Skeletal muscle satellite cell (primary cell): ENCODE measurements around the gene RABL2B.

ENCODE experiments used
- H3K27me3 ChIP-seq: 2 replicates; pipeline ENCODE4 v1.7.0; 2013; ENCODE audit warnings: low read length; ENCODE audit not compliant: control insufficient read depth, insufficient read depth
- H3K36me3 ChIP-seq: 2 replicates; pipeline ENCODE4 v1.7.0; 2013; ENCODE audit warnings: mild to moderate bottlenecking, control low read depth, low read length; ENCODE audit not compliant: insufficient read depth
- H3K4me1 ChIP-seq: 2 replicates; pipeline ENCODE4 v1.7.0; 2013; ENCODE audit warnings: low read length; ENCODE audit not compliant: control insufficient read depth, insufficient read depth
- H3K4me2 ChIP-seq: 2 replicates; pipeline ENCODE4 v1.7.0; 2013; ENCODE audit warnings: mild to moderate bottlenecking, low read length
- H3K4me3 ChIP-seq: 2 replicates; pipeline ENCODE4 v1.7.0; 2013; ENCODE audit warnings: low read length
- H3K9ac ChIP-seq: 2 replicates; pipeline ENCODE4 v1.7.0; 2013; ENCODE audit warnings: mild to moderate bottlenecking, low read depth, low read length, moderate library complexity
- H3K9me3 ChIP-seq: replicated peaks from 2 replicates; pipeline ENCODE4 v1.7.0; 2013; ENCODE audit warnings: mild to moderate bottlenecking, control low read depth, low read length

Gene RABL2B

DNA sequence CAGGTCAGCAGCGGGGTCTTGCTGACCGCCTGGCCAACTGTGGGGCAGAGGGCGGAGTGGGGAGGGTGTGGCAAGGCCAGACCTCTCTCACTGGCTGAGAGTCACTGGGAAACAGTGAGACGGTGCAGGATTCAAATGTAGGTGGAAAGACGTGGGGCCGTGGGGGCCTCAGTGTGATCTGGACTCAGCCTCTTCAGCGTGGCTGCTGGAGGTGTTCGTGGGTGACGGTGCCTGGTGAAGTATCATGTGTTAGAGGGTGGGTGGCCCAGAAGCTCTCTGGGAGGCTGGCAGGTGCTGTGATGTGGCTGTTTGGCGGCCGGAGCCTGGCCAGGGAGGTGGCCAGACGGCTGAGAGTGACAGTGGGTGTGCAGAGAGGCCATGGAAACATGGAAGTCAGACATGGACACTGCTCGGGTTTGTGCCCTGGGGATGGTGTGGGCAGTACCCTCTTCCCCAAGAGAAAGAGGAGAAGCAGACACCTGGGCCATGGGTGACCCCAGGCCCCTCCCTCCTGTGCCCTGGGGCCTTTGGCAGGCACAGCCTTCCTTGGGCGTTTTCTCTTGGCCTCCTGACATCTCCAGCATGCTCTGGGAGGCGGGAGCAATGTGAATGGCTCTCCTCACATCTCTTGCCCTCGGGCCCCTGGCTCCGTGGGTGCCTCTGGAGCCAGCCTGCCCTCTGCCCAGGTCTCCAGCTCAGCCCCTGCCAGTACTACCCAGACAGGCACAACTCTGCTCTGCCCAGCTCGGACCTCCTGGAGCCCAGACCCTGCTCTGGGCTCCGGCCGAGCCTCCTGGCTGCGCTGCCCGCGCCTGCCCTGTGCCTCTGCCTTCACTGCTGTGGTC, 55.5 kb downstream of the RABL2B start:
- Histone ChIP-seq H3K9ac (no peak overlapping the region), H3K36me3 (no peaks in the 10 kb centered on the region), H3K9me3 (no peaks in the 10 kb centered on the region), H3K4me3 (no peak overlapping the region), H3K27me3 (no peaks in the 10 kb centered on the region), H3K4me1 (peaks cover 4% of the 10 kb centered on the region), H3K4me2 (no peak overlapping the region)

DNA sequence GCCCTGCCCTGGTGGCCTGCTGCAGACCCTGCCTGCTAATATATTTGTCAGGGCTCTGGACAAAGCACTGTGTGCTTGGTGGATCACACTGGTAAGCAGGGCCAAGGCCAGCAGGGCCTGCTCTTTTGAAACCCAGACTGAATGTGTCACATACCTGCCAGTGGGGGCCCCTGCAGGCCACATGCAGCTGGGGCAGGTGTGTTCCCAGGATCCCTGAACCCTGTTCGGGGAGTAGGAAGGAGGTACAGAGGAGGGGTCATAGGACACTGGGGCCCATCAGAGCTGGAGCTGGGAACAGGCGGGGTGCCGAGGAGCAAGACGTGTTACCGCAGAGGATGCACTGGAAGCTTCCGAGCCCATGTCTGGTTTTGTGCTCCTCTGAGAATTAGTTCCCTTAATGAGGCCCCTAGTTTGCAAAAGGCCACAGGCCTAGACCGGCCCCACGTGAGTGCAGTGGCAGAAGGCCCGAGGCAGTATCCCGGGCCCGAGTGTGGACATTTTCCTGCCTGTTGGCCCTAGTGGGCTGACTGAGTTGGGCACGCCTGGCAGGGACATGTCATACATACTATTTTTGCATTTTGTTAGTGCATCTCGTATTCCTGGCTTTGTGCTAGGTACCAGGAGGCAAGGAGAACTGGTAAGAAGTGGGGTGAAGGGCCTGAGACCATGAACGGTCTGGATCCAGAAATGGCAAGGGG, 56.6 kb downstream of the RABL2B start:
- Histone ChIP-seq H3K4me1 (peaks cover 2% of the 10 kb centered on the region), H3K36me3 (no peaks in the 10 kb centered on the region), H3K9me3 (no peaks in the 10 kb centered on the region), H3K4me2 (no peak overlapping the region), H3K27me3 (peaks cover 10% of the 10 kb centered on the region), H3K9ac (no peak overlapping the region), H3K4me3 (no peak overlapping the region)

DNA sequence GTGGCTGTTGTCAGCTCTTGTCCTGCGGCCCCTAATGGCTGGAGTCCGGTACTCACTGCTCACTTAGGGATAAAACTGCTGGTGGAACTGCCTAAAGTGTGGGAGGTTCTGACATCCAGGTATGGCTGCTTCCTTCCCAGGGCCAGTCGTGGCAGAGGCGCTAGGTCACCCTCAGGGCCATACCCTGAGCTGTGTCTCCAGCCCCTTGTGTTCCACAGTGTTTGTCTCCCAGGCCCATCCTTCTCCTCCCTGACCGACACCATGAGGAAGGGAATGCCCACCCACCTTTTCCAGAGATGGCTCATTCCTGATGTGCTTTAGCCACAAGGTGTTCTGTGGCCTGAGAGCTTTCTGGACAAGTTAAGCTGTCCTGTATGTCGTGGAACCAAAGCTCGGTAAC, 57.8 kb downstream of the RABL2B start:
- Histone ChIP-seq H3K4me2 (no peak overlapping the region), H3K9ac (no peak overlapping the region), H3K4me1 (no peaks in the 10 kb centered on the region), H3K36me3 (no peaks in the 10 kb centered on the region), H3K27me3 (peaks cover 20% of the 10 kb centered on the region), H3K9me3 (no peaks in the 10 kb centered on the region), H3K4me3 (no peak overlapping the region)

DNA sequence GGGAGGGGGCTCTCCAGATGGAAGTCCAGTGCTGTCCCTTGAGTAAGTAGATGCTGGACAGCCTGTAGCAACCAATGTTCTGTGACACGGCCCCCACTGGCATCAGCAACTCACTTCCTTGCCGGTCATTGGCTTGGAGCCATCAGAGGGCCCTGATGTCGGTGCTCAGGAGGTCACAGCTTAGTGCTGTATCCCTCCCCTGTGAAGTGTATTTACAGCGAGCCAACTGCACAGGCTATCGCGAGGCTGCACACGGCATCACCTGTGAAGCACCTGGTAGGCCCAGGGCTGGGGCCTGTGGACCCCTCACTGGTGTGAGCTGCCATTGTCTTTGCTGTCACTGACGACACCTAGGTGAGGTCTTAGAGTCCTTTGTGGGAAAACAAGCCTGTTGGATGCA, 58.8 kb downstream of the RABL2B start:
- Histone ChIP-seq H3K4me1 (no peaks in the 10 kb centered on the region), H3K9me3 (no peaks in the 10 kb centered on the region), H3K36me3 (no peaks in the 10 kb centered on the region), H3K27me3 (peaks cover 23% of the 10 kb centered on the region), H3K4me2 (no peak overlapping the region), H3K9ac (no peak overlapping the region), H3K4me3 (no peak overlapping the region)

DNA sequence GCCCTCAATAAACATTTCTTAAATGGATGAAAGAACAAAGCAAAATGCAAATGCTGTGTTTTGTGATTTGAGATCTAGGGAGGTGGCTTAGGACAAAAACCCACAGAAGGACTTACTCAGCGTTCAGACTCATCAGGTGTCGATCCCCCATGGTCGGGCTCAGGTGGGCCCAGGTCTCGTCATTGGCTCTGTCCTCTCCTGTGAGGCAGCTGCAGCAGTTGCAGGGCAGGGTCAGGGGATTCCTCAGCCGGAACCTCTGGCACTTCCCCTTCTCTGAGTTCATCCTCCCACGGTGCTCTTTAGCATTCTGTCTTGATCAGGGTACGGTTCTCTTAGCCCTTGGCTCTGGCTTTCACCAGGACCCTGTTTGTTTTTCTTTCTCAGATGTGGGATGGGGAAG, 59.4 kb downstream of the RABL2B start:
- no peaks in the 10 kb centered on the region for H3K36me3 ChIP-seq
- no peak overlapping the region for H3K4me3 ChIP-seq
- H3K4me2 ChIP-seq, result no peak overlapping the region
- no peaks in the 10 kb centered on the region for H3K4me1 ChIP-seq
- H3K9me3 ChIP-seq, result no peaks in the 10 kb centered on the region
- H3K27me3 ChIP-seq, result peaks cover 30% of the 10 kb centered on the region
- H3K9ac ChIP-seq, result no peak overlapping the region

DNA sequence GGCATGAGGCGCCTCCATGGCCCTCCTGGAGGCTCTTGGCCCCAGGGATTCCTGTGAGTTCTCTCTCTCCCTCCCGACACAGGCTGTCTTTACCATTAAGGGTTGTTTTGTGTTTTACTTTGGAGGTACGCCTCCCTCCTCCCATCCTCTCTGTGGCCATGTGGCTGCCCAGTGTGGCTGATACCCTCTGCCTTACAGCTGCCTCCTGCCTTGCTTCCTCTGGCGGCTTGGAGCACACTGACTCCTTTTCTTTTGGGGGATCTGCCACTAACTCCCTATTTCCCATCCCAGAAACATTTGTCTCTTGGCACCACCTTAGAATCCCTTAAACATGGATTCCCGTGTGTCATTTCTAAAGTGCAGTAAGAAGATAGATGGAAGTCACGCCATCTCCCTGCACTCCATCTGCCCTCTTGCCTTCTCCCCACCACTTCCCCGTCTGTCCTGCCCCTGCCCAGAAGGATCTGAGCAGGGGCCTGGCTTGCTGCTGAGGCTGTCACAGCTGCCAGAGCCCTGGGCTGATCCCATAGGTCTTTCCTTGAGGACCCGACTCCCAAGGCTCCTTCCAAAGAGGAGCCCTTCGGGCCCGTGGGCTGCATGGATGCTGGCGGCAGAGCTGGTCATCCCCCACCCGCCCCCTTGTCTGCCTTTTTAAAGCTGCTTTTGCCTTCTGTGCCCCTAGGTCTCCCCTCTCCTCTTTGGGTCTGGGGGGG, 60.6 kb downstream of the RABL2B start:
- no peaks in the 10 kb centered on the region for H3K9me3 ChIP-seq
- no peaks in the 10 kb centered on the region for H3K4me1 ChIP-seq
- H3K4me3 ChIP-seq, result no peak overlapping the region
- H3K27me3 ChIP-seq, result peaks cover 35% of the 10 kb centered on the region
- H3K4me2 ChIP-seq, result no peak overlapping the region
- no peak overlapping the region for H3K9ac ChIP-seq
- no peaks in the 10 kb centered on the region for H3K36me3 ChIP-seq

DNA sequence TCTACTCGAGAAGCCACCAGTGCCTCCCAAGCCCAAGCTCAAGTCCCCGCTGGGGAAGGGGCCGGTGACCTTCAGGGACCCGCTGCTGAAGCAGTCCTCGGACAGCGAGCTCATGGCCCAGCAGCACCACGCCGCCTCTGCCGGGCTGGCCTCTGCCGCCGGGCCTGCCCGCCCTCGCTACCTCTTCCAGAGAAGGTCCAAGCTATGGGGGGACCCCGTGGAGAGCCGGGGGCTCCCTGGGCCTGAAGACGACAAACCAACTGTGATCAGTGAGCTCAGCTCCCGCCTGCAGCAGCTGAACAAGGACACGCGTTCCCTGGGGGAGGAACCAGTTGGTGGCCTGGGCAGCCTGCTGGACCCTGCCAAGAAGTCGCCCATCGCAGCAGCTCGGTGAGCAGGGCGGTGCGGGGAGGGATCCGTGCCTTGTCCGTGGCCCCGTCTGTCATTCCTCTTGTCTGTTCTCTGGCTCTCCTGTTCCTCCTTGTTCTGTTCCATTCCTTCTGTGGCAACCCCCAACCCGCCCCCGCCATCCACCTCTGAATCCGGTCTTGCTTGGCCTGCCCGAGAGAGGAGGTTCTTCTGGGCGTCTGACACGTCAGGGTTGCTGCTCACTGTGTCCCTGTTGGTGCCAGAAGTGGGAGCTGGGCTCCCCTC, 61.3 kb downstream of the RABL2B start:
- H3K4me1 ChIP-seq, result no peaks in the 10 kb centered on the region
- no peak overlapping the region for H3K4me3 ChIP-seq
- no peaks in the 10 kb centered on the region for H3K36me3 ChIP-seq
- H3K9me3 ChIP-seq, result no peaks in the 10 kb centered on the region
- no peak overlapping the region for H3K4me2 ChIP-seq
- peaks cover 35% of the 10 kb centered on the region for H3K27me3 ChIP-seq
- H3K9ac ChIP-seq, result no peak overlapping the region

DNA sequence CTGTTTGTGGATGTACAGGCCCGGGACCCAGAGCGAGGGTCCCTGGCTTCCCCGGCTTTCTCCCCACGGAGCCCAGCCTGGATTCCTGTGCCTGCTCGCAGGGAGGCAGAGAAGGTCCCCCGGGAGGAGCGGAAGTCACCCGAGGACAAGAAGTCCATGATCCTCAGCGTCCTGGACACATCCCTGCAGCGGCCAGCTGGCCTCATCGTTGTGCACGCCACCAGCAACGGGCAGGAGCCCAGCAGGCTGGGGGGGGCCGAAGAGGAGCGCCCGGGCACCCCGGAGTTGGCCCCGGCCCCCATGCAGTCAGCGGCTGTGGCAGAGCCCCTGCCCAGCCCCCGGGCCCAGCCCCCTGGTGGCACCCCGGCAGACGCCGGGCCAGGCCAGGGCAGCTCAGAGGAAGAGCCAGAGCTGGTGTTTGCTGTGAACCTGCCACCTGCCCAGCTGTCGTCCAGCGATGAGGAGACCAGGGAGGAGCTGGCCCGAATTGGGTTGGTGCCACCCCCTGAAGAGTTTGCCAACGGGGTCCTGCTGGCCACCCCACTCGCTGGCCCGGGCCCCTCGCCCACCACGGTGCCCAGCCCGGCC, 62.1 kb downstream of the RABL2B start:
- Histone ChIP-seq H3K9me3 (no peaks in the 10 kb centered on the region), H3K4me2 (no peak overlapping the region), H3K36me3 (no peaks in the 10 kb centered on the region), H3K9ac (no peak overlapping the region), H3K27me3 (peaks cover 35% of the 10 kb centered on the region), H3K4me1 (no peaks in the 10 kb centered on the region), H3K4me3 (no peak overlapping the region)

DNA sequence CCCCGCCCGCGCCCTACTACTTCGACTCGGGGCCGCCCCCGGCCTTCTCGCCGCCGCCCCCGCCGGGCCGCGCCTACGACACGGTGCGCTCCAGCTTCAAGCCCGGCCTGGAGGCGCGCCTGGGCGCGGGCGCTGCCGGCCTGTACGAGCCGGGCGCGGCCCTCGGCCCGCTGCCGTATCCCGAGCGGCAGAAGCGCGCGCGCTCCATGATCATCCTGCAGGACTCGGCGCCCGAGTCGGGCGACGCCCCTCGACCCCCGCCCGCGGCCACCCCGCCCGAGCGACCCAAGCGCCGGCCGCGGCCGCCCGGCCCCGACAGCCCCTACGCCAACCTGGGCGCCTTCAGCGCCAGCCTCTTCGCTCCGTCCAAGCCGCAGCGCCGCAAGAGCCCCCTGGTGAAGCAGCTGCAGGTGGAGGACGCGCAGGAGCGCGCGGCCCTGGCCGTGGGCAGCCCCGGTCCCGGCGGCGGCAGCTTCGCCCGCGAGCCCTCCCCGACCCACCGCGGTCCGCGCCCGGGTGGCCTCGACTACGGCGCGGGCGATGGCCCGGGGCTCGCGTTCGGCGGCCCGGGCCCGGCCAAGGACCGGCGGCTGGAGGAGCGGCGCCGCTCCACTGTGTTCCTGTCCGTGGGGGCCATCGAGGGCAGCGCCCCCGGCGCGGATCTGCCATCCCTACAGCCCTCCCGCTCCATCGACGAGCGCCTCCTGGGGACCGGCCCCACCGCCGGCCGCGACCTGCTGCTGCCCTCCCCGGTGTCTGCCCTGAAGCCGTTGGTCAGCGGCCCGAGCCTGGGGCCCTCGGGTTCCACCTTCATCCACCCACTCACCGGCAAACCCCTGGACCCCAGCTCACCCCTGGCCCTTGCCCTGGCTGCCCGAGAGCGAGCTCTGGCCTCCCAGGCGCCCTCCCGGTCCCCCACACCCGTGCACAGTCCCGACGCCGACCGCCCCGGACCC, 62.9 kb downstream of the RABL2B start:
- H3K4me3 ChIP-seq, result no peak overlapping the region
- no peaks in the 10 kb centered on the region for H3K9me3 ChIP-seq
- no peaks in the 10 kb centered on the region for H3K4me1 ChIP-seq
- peak overlapping the region; percentile 49 for H3K4me2 ChIP-seq
- no peaks in the 10 kb centered on the region for H3K36me3 ChIP-seq
- H3K27me3 ChIP-seq, result peaks cover 35% of the 10 kb centered on the region
- no peak overlapping the region for H3K9ac ChIP-seq

DNA sequence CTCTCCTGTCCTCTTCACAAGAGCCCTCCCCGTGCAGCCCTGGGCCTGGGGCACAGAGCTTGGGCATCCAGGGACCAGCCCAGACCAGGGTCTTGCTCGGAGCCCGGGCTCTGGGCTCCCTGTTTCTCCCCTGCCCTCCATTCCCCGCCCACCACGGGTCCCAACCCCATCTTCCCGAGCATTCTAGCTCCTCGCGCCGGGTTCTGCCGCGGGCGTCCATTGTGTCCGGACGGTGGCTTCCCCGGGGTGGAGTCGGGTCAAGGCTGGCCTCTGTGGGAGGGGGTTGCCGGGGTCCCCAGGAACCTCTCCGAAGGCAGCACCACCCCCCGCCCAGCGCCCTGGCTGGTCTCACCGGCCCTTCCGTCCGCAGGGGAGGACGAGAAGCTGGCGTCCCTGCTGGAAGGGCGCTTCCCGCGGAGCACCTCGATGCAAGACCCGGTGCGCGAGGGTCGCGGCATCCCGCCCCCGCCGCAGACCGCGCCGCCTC, 63.6 kb downstream of the RABL2B start:
- Histone ChIP-seq H3K9me3 (no peaks in the 10 kb centered on the region), H3K4me2 (no peak overlapping the region), H3K9ac (no peak overlapping the region), H3K4me1 (no peaks in the 10 kb centered on the region), H3K36me3 (no peaks in the 10 kb centered on the region), H3K27me3 (peaks cover 35% of the 10 kb centered on the region), H3K4me3 (no peak overlapping the region)
